CD4-positive, alpha-beta T cell (primary cell): ENCODE results near the gene LCE6A. TPM values are rescaled to one million over a fixed set of nuclear protein-coding genes. Genes with fewer than 3 reads are reported as not detected.

ENCODE experiments used
- ATAC-seq: fragments of 200-7000 bp; cut with Tn5 transposase; one replicate; pipeline ENCODE4 v1.10.0; 2022; ENCODE audit warnings: mild to moderate bottlenecking; ENCODE audit not compliant: poor library complexity
- CTCF ChIA-PET: fragments of 350-600 bp; sonication (Branson Sonifier 250); formaldehyde crosslinking; loops from one replicate; lab custom pipeline; 2021; ENCODE audit warnings: antibody characterized with exemption, inconsistent platforms; lab: Charles Lee
- POLR2A ChIA-PET: fragments of 350-600 bp; sonication (Branson Sonifier 250); formaldehyde crosslinking; loops from one replicate; lab custom pipeline; 2021; ENCODE audit warnings: antibody characterized with exemption, inconsistent platforms; lab: Charles Lee
- DNase-seq, 14 experiments: peaks; one replicate each; pipeline ENCODE4 v3.0.0-alpha.2; 2013 to 2020; ENCODE audit warnings: mixed read lengths in 2 of 14
- H3K27ac ChIP-seq, 2 donors: one replicate each; pipeline versions ENCODE4 v1.5.1 to v1.7.0; 2013; ENCODE audit warnings: low read length in 2 of 2, low read depth in 1 of 2, mild to moderate bottlenecking in 1 of 2
- H3K27me3 ChIP-seq, 2 experiments: 1 replicate in 1 of 2; 2 replicates in 1 of 2; pipeline versions ENCODE4 v1.6.1 to v1.7.0; 2013; ENCODE audit warnings: low read length in 2 of 2, control low read depth in 1 of 2, mild to moderate bottlenecking in 1 of 2, moderate library complexity in 1 of 2; ENCODE audit not compliant: insufficient read depth in 2 of 2, control insufficient read depth in 1 of 2
- H3K36me3 ChIP-seq: one replicate; pipeline ENCODE4 v1.6.1; 2013; ENCODE audit warnings: low read length, control low read depth; ENCODE audit not compliant: insufficient read depth
- H3K4me1 ChIP-seq: one replicate; pipeline ENCODE4 v1.6.1; 2013; ENCODE audit warnings: low read length, control low read depth; ENCODE audit not compliant: insufficient read depth
- H3K4me3 ChIP-seq: one replicate; pipeline ENCODE4 v1.5.1; 2013; ENCODE audit warnings: mild to moderate bottlenecking, low read length, moderate library complexity
- H3K9me3 ChIP-seq, 2 experiments: 1 replicate in 1 of 2; 2 replicates in 1 of 2; pipeline versions ENCODE4 v1.6.1 to v1.7.0; 2013; ENCODE audit warnings: low read length in 2 of 2, mild to moderate bottlenecking in 2 of 2, control low read depth in 1 of 2, moderate library complexity in 1 of 2; ENCODE audit not compliant: control insufficient read depth in 1 of 2, insufficient read depth in 1 of 2
- H3K27ac Mint-ChIP-seq: one replicate; pipeline ENCODE4 v1.8.0; 2020; ENCODE audit warnings: mixed read lengths
- H3K27me3 Mint-ChIP-seq: one replicate; pipeline ENCODE4 v1.8.0; 2021; ENCODE audit warnings: mixed read lengths
- H3K36me3 Mint-ChIP-seq: one replicate; pipeline ENCODE4 v1.8.0; 2021; ENCODE audit warnings: low read depth, mixed read lengths
- H3K4me1 Mint-ChIP-seq: one replicate; pipeline ENCODE4 v1.8.0; 2021; ENCODE audit warnings: low read depth, mixed read lengths
- H3K4me3 Mint-ChIP-seq: one replicate; pipeline ENCODE4 v1.8.0; 2020; ENCODE audit warnings: mild to moderate bottlenecking, mixed read lengths
- H3K9me3 Mint-ChIP-seq: one replicate; pipeline ENCODE4 v1.8.0; 2020; ENCODE audit warnings: mixed read lengths
- intact Hi-C, 2 experiments: fragments of 100-400 bp; cut with DNase I in 1 of 2; cut with micrococcal nuclease in 1 of 2; formaldehyde crosslinking; loops; one replicate each; pipeline versions ENCODE4 v1.15.1 to v1.9.0; 2023 to 2025; cut with DNase I, micrococcal nuclease
- total RNA-seq, 174 experiments: library from RNA in 2 of 174; stranded (reverse) in 2 of 174; gene quantifications; one replicate each; pipeline ENCODE4 v1.2.3 and lab custom pipeline; 2021 to 2026
- TF ChIP-seq, protein P1 (sequence below): fragments of 200-600 bp; IDR thresholded peaks from one replicate; pipeline ENCODE4 v1.8.0; 2022; ENCODE audit warnings: antibody characterized with exemption, mild to moderate bottlenecking

LCE6A gene
- total RNA-seq, 2 experiments from 2014 or later: not detected

DNA sequence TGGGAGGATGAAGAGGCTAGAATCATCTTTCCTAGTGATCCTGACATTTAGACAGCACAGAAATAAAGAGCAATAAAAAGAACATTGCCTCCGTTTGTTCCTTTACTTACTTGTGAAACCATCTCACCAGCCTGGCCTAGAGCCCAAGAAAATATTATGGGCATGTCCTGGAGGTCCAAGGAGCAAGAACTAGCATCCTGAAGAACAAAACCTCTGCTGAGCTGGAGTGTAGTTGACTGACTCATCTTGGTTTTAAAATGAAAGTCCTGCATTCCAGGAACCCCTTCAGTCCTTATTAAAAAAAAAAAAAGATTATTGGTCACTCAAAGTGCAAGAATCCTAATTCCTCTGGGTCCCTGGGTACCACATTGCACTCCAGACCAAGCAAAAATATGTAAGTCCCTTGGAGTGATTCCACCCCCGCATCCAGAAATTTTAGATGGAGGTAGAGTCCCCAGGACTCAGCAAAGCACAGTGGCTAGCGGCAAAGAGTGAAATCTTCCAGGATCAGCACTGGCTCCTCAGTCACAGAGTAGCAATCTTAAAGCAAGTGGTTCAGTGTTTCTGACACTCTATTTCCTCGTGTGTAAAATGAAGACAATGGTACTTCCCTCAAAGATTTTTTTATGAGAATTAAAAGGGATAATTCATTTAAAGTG lies 42.4 kb downstream of the LCE6A start:
- Mint-ChIP-seq H3K4me3 (no peak overlapping the region), H3K36me3 (no peaks in the 10 kb centered on the region), H3K27ac (no peak overlapping the region), H3K9me3 (no peaks in the 10 kb centered on the region), H3K27me3 (peaks cover 7% of the 10 kb centered on the region), H3K4me1 (no peaks in the 10 kb centered on the region)
- intact Hi-C loops: no loop called here
- DNase-seq (no peak), ATAC-seq (no peak)
- H3K27me3 ChIP-seq: no peaks in the 10 kb centered on the region
- no peaks in the 10 kb centered on the region for H3K4me1 ChIP-seq
- no peak overlapping the region for H3K4me3 ChIP-seq
- CTCF ChIA-PET: no interaction called here
- no peaks in the 10 kb centered on the region for H3K36me3 ChIP-seq
- TF ChIP-seq, protein P1, sequence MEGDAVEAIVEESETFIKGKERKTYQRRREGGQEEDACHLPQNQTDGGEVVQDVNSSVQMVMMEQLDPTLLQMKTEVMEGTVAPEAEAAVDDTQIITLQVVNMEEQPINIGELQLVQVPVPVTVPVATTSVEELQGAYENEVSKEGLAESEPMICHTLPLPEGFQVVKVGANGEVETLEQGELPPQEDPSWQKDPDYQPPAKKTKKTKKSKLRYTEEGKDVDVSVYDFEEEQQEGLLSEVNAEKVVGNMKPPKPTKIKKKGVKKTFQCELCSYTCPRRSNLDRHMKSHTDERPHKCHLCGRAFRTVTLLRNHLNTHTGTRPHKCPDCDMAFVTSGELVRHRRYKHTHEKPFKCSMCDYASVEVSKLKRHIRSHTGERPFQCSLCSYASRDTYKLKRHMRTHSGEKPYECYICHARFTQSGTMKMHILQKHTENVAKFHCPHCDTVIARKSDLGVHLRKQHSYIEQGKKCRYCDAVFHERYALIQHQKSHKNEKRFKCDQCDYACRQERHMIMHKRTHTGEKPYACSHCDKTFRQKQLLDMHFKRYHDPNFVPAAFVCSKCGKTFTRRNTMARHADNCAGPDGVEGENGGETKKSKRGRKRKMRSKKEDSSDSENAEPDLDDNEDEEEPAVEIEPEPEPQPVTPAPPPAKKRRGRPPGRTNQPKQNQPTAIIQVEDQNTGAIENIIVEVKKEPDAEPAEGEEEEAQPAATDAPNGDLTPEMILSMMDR: no peak
- POLR2A ChIA-PET: no interaction called here
- no peak overlapping the region for H3K27ac ChIP-seq
- peaks cover 0 to 7% of the 10 kb centered on the region in 2 experiments for H3K9me3 ChIP-seq

DNA sequence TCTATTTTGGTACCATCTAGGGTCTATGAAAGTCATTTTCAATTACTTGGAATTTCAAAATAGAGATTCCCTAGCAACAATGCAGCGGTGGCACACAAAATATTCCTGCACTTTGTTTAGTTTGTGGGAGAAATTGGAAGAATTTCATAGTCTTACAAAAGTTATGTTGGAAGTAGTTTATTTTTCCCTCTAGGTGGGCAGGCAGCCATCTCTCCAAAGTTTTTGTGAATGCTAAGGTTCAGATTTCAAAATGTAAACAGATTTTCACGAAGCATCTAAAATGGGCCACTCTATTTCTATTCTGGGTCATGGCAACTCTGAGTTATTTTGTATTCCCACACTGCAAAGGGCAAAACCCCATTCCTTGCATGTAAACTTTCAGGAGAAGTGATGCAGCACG lies 43.4 kb downstream of the LCE6A start:
- H3K4me1 ChIP-seq: no peaks in the 10 kb centered on the region
- no peaks in the 10 kb centered on the region for H3K9me3 Mint-ChIP-seq
- H3K27me3 Mint-ChIP-seq: peaks cover 9% of the 10 kb centered on the region
- no peak overlapping the region for H3K27ac Mint-ChIP-seq
- no peak overlapping the region for H3K4me3 Mint-ChIP-seq
- ChIA-PET POLR2A (no interaction called here), CTCF (no interaction called here)
- no peaks in the 10 kb centered on the region for H3K36me3 Mint-ChIP-seq
- DNase-seq: no peak
- no peak overlapping the region for H3K4me3 ChIP-seq
- H3K36me3 ChIP-seq: no peaks in the 10 kb centered on the region
- TF ChIP-seq, protein P1: no peak
- no peak for ATAC-seq
- H3K27ac ChIP-seq: no peak overlapping the region
- H3K9me3 ChIP-seq: peaks cover 0 to 7% of the 10 kb centered on the region in 2 experiments
- intact Hi-C loops: no loop called here
- H3K27me3 ChIP-seq: no peaks in the 10 kb centered on the region
- H3K4me1 Mint-ChIP-seq: no peaks in the 10 kb centered on the region

DNA sequence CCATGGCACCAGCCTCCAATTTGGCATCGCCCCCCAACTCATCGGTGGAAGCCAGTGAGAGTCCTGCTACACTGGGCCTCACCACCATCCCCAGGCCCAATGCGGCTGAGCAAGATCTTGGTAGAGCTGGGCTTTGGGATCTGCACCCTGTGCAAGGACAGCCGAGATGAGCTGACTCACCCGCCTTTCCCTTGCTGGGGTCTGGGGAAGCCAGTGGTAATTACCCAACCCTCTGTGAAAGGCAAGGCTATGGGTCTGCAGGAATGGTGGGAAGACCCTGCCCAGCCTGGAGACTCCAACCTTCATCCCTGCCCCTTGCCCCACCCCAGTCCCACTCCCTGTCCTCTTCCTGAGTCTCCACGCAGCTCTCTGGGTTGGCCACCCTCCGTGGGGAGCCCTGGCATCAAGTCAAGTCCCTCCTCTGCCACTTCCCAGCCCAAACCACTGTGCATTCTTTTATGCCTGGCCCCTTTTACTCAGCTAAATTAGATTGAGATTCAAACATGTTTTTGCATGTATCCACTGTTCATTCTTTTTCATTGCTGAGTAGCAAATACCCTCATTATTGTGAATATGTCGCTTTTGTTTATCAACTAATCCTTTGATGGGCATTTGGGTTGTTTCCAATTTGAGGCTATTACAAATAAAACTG lies 44.2 kb downstream of the LCE6A start:
- H3K4me1 Mint-ChIP-seq: no peaks in the 10 kb centered on the region
- DNase-seq: no peak
- H3K27ac Mint-ChIP-seq: no peak overlapping the region
- no peak for ATAC-seq
- Histone ChIP-seq H3K27me3 (peaks cover 0 to 5% of the 10 kb centered on the region in 2 experiments), H3K27ac (no peak overlapping the region), H3K4me1 (no peaks in the 10 kb centered on the region), H3K4me3 (no peak overlapping the region), H3K9me3 (peaks cover 0 to 7% of the 10 kb centered on the region in 2 experiments), H3K36me3 (no peaks in the 10 kb centered on the region)
- H3K4me3 Mint-ChIP-seq: no peak overlapping the region
- peaks cover 13% of the 10 kb centered on the region for H3K27me3 Mint-ChIP-seq
- CTCF ChIA-PET: no interaction called here
- TF ChIP-seq, protein P1: no peak
- no peaks in the 10 kb centered on the region for H3K9me3 Mint-ChIP-seq
- intact Hi-C loops: no loop called here
- POLR2A ChIA-PET: no interaction called here
- H3K36me3 Mint-ChIP-seq: no peaks in the 10 kb centered on the region
